ENCODE results near the gene HECW1.

DNA sequence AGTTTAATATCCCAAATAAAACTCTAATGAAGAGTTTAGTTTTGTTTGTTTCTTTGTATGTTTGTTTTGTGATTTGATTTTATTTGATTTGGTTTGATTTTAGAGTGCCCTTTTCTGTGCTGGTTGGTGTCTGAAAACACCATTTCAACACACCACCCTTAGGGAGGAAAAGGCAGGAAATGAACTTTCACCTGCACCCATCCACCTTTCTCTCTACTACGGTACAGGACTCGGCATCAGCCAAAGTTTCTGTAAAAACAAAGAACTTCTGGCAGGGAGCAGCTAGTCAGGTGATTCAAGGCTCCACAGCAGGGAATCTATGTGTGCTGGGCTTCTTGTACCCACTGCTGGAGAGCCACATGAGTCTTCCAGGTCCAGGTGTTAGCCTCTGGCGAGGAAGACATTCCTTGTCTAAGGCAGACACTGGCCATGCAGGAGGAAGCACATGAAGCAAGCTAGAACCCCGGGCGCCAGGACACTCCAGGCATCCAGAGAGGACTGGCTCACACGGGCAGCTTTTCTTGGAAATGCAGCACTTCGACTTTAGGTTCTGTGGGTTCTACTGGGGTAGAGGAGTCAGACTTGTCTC is 448.4 kb downstream of the HECW1 start:
- TF ChIP-seq GLIS3 (CRISPR knock-in tag; IDR thresholded peaks at IDR 0.05) (no peak), ARNTL (CRISPR knock-in tag; IDR thresholded peaks at IDR 0.05; ENCODE audit: borderline replicate concordance, low read depth) (no peak), ZNF70 (CRISPR knock-in tag; IDR thresholded peaks at IDR 0.05) (no peak), BACH2 (CRISPR knock-in tag; IDR thresholded peaks at IDR 0.05; ENCODE audit: borderline replicate concordance) (no peak), PPARA (CRISPR knock-in tag; IDR thresholded peaks at IDR 0.05; ENCODE audit: borderline replicate concordance) (no peak), TCF4 (CRISPR knock-in tag; IDR thresholded peaks at IDR 0.05; ENCODE audit: borderline replicate concordance) (no peak), ZFP30 (CRISPR knock-in tag; IDR thresholded peaks at IDR 0.05) (no peak)
- TF ChIP-seq, protein P1, sequence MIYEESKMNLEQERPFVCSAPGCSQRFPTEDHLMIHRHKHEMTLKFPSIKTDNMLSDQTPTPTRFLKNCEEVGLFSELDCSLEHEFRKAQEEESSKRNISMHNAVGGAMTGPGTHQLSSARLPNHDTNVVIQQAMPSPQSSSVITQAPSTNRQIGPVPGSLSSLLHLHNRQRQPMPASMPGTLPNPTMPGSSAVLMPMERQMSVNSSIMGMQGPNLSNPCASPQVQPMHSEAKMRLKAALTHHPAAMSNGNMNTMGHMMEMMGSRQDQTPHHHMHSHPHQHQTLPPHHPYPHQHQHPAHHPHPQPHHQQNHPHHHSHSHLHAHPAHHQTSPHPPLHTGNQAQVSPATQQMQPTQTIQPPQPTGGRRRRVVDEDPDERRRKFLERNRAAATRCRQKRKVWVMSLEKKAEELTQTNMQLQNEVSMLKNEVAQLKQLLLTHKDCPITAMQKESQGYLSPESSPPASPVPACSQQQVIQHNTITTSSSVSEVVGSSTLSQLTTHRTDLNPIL (CRISPR knock-in tag; IDR thresholded peaks at IDR 0.05; ENCODE audit: low read depth): no peak
- TF ChIP-seq, protein P2, sequence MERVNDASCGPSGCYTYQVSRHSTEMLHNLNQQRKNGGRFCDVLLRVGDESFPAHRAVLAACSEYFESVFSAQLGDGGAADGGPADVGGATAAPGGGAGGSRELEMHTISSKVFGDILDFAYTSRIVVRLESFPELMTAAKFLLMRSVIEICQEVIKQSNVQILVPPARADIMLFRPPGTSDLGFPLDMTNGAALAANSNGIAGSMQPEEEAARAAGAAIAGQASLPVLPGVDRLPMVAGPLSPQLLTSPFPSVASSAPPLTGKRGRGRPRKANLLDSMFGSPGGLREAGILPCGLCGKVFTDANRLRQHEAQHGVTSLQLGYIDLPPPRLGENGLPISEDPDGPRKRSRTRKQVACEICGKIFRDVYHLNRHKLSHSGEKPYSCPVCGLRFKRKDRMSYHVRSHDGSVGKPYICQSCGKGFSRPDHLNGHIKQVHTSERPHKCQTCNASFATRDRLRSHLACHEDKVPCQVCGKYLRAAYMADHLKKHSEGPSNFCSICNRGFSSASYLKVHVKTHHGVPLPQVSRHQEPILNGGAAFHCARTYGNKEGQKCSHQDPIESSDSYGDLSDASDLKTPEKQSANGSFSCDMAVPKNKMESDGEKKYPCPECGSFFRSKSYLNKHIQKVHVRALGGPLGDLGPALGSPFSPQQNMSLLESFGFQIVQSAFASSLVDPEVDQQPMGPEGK (CRISPR knock-in tag; IDR thresholded peaks at IDR 0.05; ENCODE audit: borderline replicate concordance): no peak
- TF ChIP-seq, protein P3, sequence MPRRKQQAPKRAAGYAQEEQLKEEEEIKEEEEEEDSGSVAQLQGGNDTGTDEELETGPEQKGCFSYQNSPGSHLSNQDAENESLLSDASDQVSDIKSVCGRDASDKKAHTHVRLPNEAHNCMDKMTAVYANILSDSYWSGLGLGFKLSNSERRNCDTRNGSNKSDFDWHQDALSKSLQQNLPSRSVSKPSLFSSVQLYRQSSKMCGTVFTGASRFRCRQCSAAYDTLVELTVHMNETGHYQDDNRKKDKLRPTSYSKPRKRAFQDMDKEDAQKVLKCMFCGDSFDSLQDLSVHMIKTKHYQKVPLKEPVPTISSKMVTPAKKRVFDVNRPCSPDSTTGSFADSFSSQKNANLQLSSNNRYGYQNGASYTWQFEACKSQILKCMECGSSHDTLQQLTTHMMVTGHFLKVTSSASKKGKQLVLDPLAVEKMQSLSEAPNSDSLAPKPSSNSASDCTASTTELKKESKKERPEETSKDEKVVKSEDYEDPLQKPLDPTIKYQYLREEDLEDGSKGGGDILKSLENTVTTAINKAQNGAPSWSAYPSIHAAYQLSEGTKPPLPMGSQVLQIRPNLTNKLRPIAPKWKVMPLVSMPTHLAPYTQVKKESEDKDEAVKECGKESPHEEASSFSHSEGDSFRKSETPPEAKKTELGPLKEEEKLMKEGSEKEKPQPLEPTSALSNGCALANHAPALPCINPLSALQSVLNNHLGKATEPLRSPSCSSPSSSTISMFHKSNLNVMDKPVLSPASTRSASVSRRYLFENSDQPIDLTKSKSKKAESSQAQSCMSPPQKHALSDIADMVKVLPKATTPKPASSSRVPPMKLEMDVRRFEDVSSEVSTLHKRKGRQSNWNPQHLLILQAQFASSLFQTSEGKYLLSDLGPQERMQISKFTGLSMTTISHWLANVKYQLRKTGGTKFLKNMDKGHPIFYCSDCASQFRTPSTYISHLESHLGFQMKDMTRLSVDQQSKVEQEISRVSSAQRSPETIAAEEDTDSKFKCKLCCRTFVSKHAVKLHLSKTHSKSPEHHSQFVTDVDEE (CRISPR knock-in tag; IDR thresholded peaks at IDR 0.05): no peak

Data from SK-N-SH treated with all-trans-retinoic acid at 6 μM for 48 hours (cell line).